GM19397 (cell line): ENCODE data around the gene MYO1D.
"Not testable (repeated sequence)": the region's sequence is repeated elsewhere in the genome, so short reads cannot be mapped to it uniquely, and the experiment has no call there.

Experiments used
- ATAC-seq: cut with Tn5 transposase; IDR thresholded peaks from one replicate; pipeline ENCODE4 v1.9.1; 2021; ENCODE audit warnings: mild to moderate bottlenecking, moderate library complexity; ENCODE audit not compliant: unreplicated experiment

The MYO1D gene

GRCh38 chr17:32693194-32693897 is 183.6 kb downstream of the MYO1D start:
- ATAC-seq: no peak

GRCh38 chr17:32692179-32692578 is 184.7 kb downstream of the MYO1D start:
- ATAC-seq: no peak

GRCh38 chr17:32689348-32689747 is 187.6 kb downstream of the MYO1D start:
- ATAC-seq: no peak

GRCh38 chr17:32688221-32688620 is 188.7 kb downstream of the MYO1D start:
- ATAC-seq: no peak

- ATAC-seq: no peak
Measured at GRCh38 chr17:32684087-32684958, 192.6 kb downstream of the MYO1D start.

GRCh38 chr17:32673964-32674363 is 203.0 kb downstream of the MYO1D start:
- ATAC-seq: no peak

GRCh38 chr17:32672711-32673110 is 204.2 kb downstream of the MYO1D start:
- ATAC-seq: no peak

GRCh38 chr17:32671896-32672295 is 205.0 kb downstream of the MYO1D start:
- no peak for ATAC-seq

- ATAC-seq: no peak
Measured at GRCh38 chr17:32664936-32665583, 211.9 kb downstream of the MYO1D start.

GRCh38 chr17:32660496-32660985 is 216.4 kb downstream of the MYO1D start:
- no peak for ATAC-seq

- no peak for ATAC-seq
Measured at GRCh38 chr17:32659419-32659842, 217.5 kb downstream of the MYO1D start.

- no peak for ATAC-seq
Measured at GRCh38 chr17:32658470-32659418, 218.2 kb downstream of the MYO1D start.

GRCh38 chr17:32656886-32657285 is 220.0 kb downstream of the MYO1D start:
- no peak for ATAC-seq

- no peak for ATAC-seq
Measured at GRCh38 chr17:32654324-32654723, 222.6 kb downstream of the MYO1D start.

- no peak for ATAC-seq
Measured at GRCh38 chr17:32651084-32651483, 225.8 kb downstream of the MYO1D start.

GRCh38 chr17:32648450-32648849 is 228.5 kb downstream of the MYO1D start:
- ATAC-seq: no peak

GRCh38 chr17:32646941-32647340 is 230.0 kb downstream of the MYO1D start:
- ATAC-seq: no peak

- not testable (repeated sequence) for ATAC-seq
Measured at GRCh38 chr17:32641514-32641913, 235.4 kb downstream of the MYO1D start.

- no peak for ATAC-seq
Measured at GRCh38 chr17:32636598-32637218, 240.2 kb downstream of the MYO1D start.

GRCh38 chr17:32634167-32634566 is 242.8 kb downstream of the MYO1D start:
- ATAC-seq: no peak
